K562 (cell line): Measurements from ENCODE around the gene RAB14. TPM values are rescaled to one million over a fixed set of nuclear protein-coding genes. Genes with fewer than 3 reads are reported as not detected.

Experiments used
- CEBPG ChIP-seq, 3 experiments: fragments of 200-800 bp in 1 of 3; sonication (Bioruptor generic) in 1 of 3; sonication (generic) in 1 of 3; formaldehyde crosslinking in 1 of 3; IDR thresholded peaks in 2 of 3; conservative IDR thresholded peaks in 1 of 3; 2 replicates each; pipeline versions ENCODE4 v1.6.1 to v1.8.0; 2016 to 2022; ENCODE audit warnings: missing compliant biosample characterization in 2 of 3, missing genetic modification characterization in 2 of 3, mild to moderate bottlenecking in 1 of 3, missing genetic modification reagents in 1 of 3
- GMEB1 ChIP-seq: fragments of 250-450 bp; sonication (Bioruptor Pico); IDR thresholded peaks from 2 replicates; pipeline ENCODE4 v1.4.0; 2020; ENCODE audit warnings: mild to moderate bottlenecking
- HDGF ChIP-seq: fragments of 450-650 bp; IDR thresholded peaks from 2 replicates; pipeline ENCODE4 v1.6.1; 2016
- HINFP ChIP-seq: fragments of 450-650 bp; conservative IDR thresholded peaks from 2 replicates; pipeline ENCODE4 v1.6.1; 2016; ENCODE audit warnings: missing genetic modification characterization, low read depth, mild to moderate bottlenecking, control low read depth, missing compliant biosample characterization
- JUND ChIP-seq, 2 experiments: IDR thresholded peaks; 2 replicates in 1 of 2; 3 replicates in 1 of 2; pipeline ENCODE4 v1.6.1; 2011; ENCODE audit warnings: borderline replicate concordance in 2 of 2, low read depth in 2 of 2, low read length in 2 of 2, improper control_type of control experiment in 1 of 2, missing biosample characterization in 1 of 2, missing genetic modification characterization in 1 of 2, missing genetic modification reagents in 1 of 2
- MAZ ChIP-seq, 2 experiments: fragments of 450-650 bp in 1 of 2; sonication (generic) in 1 of 2; formaldehyde crosslinking; IDR thresholded peaks in 1 of 2; conservative IDR thresholded peaks in 1 of 2; 2 replicates each; pipeline versions ENCODE4 v1.4.0 to v1.5.0; 2020; ENCODE audit warnings: mild to moderate bottlenecking in 1 of 2, missing genetic modification reagents in 1 of 2
- MCM3 ChIP-seq: fragments of 450-650 bp; IDR thresholded peaks from 2 replicates; pipeline ENCODE4 v1.6.1; 2016
- MXD1 ChIP-seq: fragments of 250-450 bp; sonication (Bioruptor Pico); IDR thresholded peaks from 2 replicates; pipeline ENCODE4 v1.8.0; 2021; ENCODE audit warnings: borderline replicate concordance, mild to moderate bottlenecking, moderate library complexity; ENCODE audit not compliant: poor library complexity, severe bottlenecking
- POLR2A ChIP-seq: fragments of 450-650 bp; conservative IDR thresholded peaks from 2 replicates; pipeline ENCODE4 v1.6.1; 2016
- PREB ChIP-seq: sonication (generic); formaldehyde crosslinking; IDR thresholded peaks from 2 replicates; pipeline ENCODE4 v1.8.1; 2023; ENCODE audit warnings: mild to moderate bottlenecking, missing genetic modification reagents
- RBM39 ChIP-seq: fragments of 200-400 bp; formaldehyde crosslinking; optimal IDR thresholded peaks from 2 replicates; pipeline ENCODE3; 2018; ENCODE audit warnings: low read depth, low read length
- TCF15 ChIP-seq: fragments of 250-450 bp; sonication (Bioruptor Pico); IDR thresholded peaks from 2 replicates; pipeline ENCODE4 v1.8.0; 2022; ENCODE audit warnings: moderate library complexity, mild to moderate bottlenecking, inconsistent platforms
- ZNF41 ChIP-seq: fragments of 250-450 bp; sonication (Bioruptor Pico); conservative IDR thresholded peaks from 2 replicates; pipeline ENCODE4 v1.4.0; 2020; ENCODE audit warnings: mild to moderate bottlenecking
- ZNF764 ChIP-seq: fragments of 250-450 bp; sonication (Bioruptor Pico); IDR thresholded peaks from 2 replicates; pipeline ENCODE4 v1.4.0; 2020; ENCODE audit warnings: low read depth, mild to moderate bottlenecking, moderate library complexity
- ZNF77 ChIP-seq: fragments of 250-450 bp; sonication (Bioruptor Pico); IDR thresholded peaks from 2 replicates; pipeline ENCODE4 v1.5.0; 2020
- ZNF780A ChIP-seq: fragments of 250-450 bp; sonication (Bioruptor Pico); IDR thresholded peaks from 2 replicates; pipeline ENCODE4 v1.5.0; 2021; ENCODE audit warnings: mild to moderate bottlenecking
- ZNF79 ChIP-seq: fragments of 250-450 bp; sonication (Bioruptor Pico); IDR thresholded peaks from 2 replicates; pipeline ENCODE4 v1.4.0; 2020; ENCODE audit warnings: low read depth, mild to moderate bottlenecking, moderate library complexity
- ZNF830 ChIP-seq: fragments of 250-450 bp; sonication (Bioruptor Pico); IDR thresholded peaks from 2 replicates; pipeline ENCODE4 v1.5.0; 2021; ENCODE audit warnings: mild to moderate bottlenecking
- ZSCAN29 ChIP-seq: fragments of 450-650 bp; IDR thresholded peaks from 2 replicates; pipeline ENCODE4 v1.6.1; 2017
- ZZZ3 ChIP-seq: fragments of 450-650 bp; IDR thresholded peaks from 2 replicates; pipeline ENCODE4 v1.6.1; 2016; ENCODE audit warnings: antibody characterized with exemption, mild to moderate bottlenecking, moderate library complexity
- polyA plus RNA-seq, 8 experiments: library from polyadenylated mRNA; depleted of rRNA in 4 of 8; stranded (reverse) in 5 of 8; unstranded in 3 of 8; fragments of >200 nt; fragmentation: Nextera tagmentation in 2 of 8; fragmentation: Illumina TruSeq in 1 of 8; extraction: Ambion mirVana in 2 of 8; extraction: Trizol in 1 of 8; gene quantifications; 2 replicates each; pipeline versions ENCODE4 v1.2.1 to v1.2.3, GENCODE V29; 2011 to 2014; ENCODE audit warnings: inconsistent platforms in 1 of 8, missing spikeins in 1 of 8
- total RNA-seq, 7 experiments: library from RNA; depleted of rRNA in 6 of 7; stranded (reverse); fragments of >200 nt in 6 of 7; fragmentation: Illumina TruSeq in 2 of 7; extraction: Trizol in 2 of 7; gene quantifications; 2 replicates each; pipeline versions ENCODE4 v1.2.1 to v1.2.3, GENCODE V29; 2011 to 2021; ENCODE audit warnings: low replicate concordance in 1 of 7

The RAB14 gene
- total and polyA plus RNA-seq, 9 of the 15 experiments (the other 6 are each of a cell fraction or from before 2014, with no cell fraction given), result 10.3 to 41.8 (median 20.9) TPM

- TF ChIP-seq TCF15 (CRISPR knock-in tag), result 0 out of 2 replicates have a peak, but pooled peaks have one; percentile 32
- no peak for TF ChIP-seq ZNF780A
- TF ChIP-seq ZNF830 (CRISPR knock-in tag), result no peak
- TF ChIP-seq POLR2A, result no peak
- no peak for TF ChIP-seq ZSCAN29
- TF ChIP-seq HINFP (tag), result peak; percentile 89
- TF ChIP-seq HDGF, result no peak
- peak; percentile 50; the same call in 1 of the 2 replicates for TF ChIP-seq ZNF79 (CRISPR knock-in tag)
- no peak for TF ChIP-seq ZZZ3
- peak in 1 of 2 experiments; percentile 73; a peak in 1 of 4 replicates for TF ChIP-seq MAZ (CRISPR knock-in tag; conservative IDR thresholded peaks at IDR 0.05 in 1 of 2, IDR thresholded peaks at IDR 0.05 in 1 of 2)
- TF ChIP-seq MCM3, result no peak
- TF ChIP-seq RBM39, result no peak
- TF ChIP-seq PREB, result no peak
- TF ChIP-seq CEBPG (CRISPR knock-in tag; IDR thresholded peaks at IDR 0.05), result no peak
- TF ChIP-seq CEBPG (tag; conservative IDR thresholded peaks at IDR 0.05 in 1 of 2, IDR thresholded peaks at IDR 0.05 in 1 of 2), result no peak
- TF ChIP-seq JUND (IDR thresholded peaks at IDR 0.05; ENCODE audit: borderline replicate concordance, low read depth, low read length), result peak; percentile 63
- TF ChIP-seq JUND (tag; IDR thresholded peaks at IDR 0.05; ENCODE audit: borderline replicate concordance, low read depth, low read length), result peak; percentile 63; the same call in 2 of the 3 replicates
- no peak for TF ChIP-seq GMEB1 (CRISPR knock-in tag)
- TF ChIP-seq ZNF77, result no peak
- TF ChIP-seq MXD1, result peak; percentile 43
- TF ChIP-seq ZNF764, result no peak
- peak; percentile 81; the same call in 1 of the 2 replicates for TF ChIP-seq ZNF41
Observed at GRCh38 chr9:121218357-121219027, 16.8 kb upstream of the RAB14 start (continued).
